Endothelial cell (in vitro differentiated cells): ENCODE data around the gene DUOX1. TPM values are rescaled to one million over a fixed set of nuclear protein-coding genes. Genes with fewer than 3 reads are reported as not detected.

Experiments
- DNase-seq: peaks from one replicate; pipeline ENCODE4 v3.0.0; 2021; ENCODE audit warnings: low spot score
- H3K27ac Mint-ChIP-seq: one replicate; pipeline ENCODE4 v1.8.0; 2021; ENCODE audit warnings: mixed read lengths, inconsistent platforms; ENCODE audit not compliant: unreplicated experiment
- H3K27me3 Mint-ChIP-seq: one replicate; pipeline ENCODE4 v1.8.0; 2021; ENCODE audit warnings: mild to moderate bottlenecking, moderate library complexity, mixed read lengths, inconsistent platforms; ENCODE audit not compliant: unreplicated experiment
- H3K36me3 Mint-ChIP-seq: one replicate; pipeline ENCODE4 v1.8.0; 2021; ENCODE audit warnings: mild to moderate bottlenecking, low read depth, mixed read lengths, inconsistent platforms; ENCODE audit not compliant: unreplicated experiment
- H3K4me1 Mint-ChIP-seq: one replicate; pipeline ENCODE4 v1.8.0; 2021; ENCODE audit warnings: mild to moderate bottlenecking, mixed read lengths, inconsistent platforms; ENCODE audit not compliant: unreplicated experiment
- H3K4me3 Mint-ChIP-seq: one replicate; pipeline ENCODE4 v1.8.0; 2021; ENCODE audit warnings: mild to moderate bottlenecking, mixed read lengths, inconsistent platforms; ENCODE audit not compliant: unreplicated experiment
- H3K9me3 Mint-ChIP-seq: one replicate; pipeline ENCODE4 v1.8.0; 2021; ENCODE audit warnings: mixed read lengths, inconsistent platforms; ENCODE audit not compliant: unreplicated experiment
- CTCF ChIP-seq: fragments of 200-600 bp; sonication (generic); IDR thresholded peaks from one replicate; pipeline ENCODE4 v1.5.0; 2021; ENCODE audit warnings: antibody characterized with exemption; ENCODE audit not compliant: unreplicated experiment
- total RNA-seq: library from RNA; stranded (reverse); fragmentation: NEBNext Ultra II Directional; extraction: Animal tissue kit (Norgen Biotek cat#: 25700); gene quantifications from one replicate; pipeline ENCODE4 v1.2.1, GENCODE V29; 2021; ENCODE audit not compliant: unreplicated experiment

The DUOX1 gene
- total RNA-seq, 1 donor from 2014 or later = not detected

GRCh38 chr15:45180201-45180600, 50.4 kb downstream of the DUOX1 start:
- H3K27ac Mint-ChIP-seq = peak overlapping the region; percentile 38
- H3K9me3 Mint-ChIP-seq = no peaks in the 10 kb centered on the region
- peaks cover 30% of the 10 kb centered on the region for H3K4me1 Mint-ChIP-seq
- no peak for TF ChIP-seq CTCF
- H3K27me3 Mint-ChIP-seq = peaks cover 12% of the 10 kb centered on the region
- H3K4me3 Mint-ChIP-seq = peak overlapping the region; percentile 70
- DNase-seq = no peak
- peaks cover 40% of the 10 kb centered on the region for H3K36me3 Mint-ChIP-seq

DNA sequence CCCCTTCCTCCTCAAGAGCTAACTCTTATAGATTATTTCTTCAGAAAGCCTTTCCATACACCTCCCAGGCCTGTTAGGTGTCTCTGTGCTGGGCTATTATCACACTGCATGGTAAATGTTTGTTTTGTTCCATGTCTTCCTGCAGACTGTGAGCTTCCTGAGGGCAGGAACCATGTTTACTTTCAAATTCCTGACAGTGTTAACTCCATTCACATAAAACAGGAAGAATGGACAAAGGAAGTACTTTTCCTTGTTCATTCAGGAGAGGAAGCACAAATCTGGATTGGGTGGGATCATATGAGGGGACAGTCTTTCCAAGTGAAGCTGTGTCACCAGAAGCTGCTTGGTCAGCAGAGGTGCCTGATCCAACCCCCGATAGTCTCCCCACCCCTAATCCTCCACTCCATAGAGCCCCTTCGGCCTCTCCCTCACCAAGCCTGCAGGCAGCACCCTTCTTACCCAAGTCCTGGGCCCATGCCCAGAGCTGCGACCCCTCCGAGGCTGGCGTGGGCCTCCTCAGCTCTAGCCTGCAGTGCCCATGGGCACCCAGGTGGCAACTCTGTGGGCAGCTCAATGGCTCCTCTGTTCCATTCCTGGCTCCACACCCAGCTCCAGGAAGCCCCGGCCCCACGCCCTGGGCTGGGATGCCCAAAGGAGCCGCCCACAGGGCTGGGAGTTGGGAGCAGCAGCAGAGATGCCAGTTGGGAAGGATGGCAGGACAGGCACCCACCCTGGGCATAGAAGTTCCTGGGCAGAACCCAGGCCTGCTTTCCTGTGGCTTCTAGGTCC, 51.0 kb downstream of the DUOX1 start:
- H3K4me1 Mint-ChIP-seq = peaks cover 34% of the 10 kb centered on the region

DNA sequence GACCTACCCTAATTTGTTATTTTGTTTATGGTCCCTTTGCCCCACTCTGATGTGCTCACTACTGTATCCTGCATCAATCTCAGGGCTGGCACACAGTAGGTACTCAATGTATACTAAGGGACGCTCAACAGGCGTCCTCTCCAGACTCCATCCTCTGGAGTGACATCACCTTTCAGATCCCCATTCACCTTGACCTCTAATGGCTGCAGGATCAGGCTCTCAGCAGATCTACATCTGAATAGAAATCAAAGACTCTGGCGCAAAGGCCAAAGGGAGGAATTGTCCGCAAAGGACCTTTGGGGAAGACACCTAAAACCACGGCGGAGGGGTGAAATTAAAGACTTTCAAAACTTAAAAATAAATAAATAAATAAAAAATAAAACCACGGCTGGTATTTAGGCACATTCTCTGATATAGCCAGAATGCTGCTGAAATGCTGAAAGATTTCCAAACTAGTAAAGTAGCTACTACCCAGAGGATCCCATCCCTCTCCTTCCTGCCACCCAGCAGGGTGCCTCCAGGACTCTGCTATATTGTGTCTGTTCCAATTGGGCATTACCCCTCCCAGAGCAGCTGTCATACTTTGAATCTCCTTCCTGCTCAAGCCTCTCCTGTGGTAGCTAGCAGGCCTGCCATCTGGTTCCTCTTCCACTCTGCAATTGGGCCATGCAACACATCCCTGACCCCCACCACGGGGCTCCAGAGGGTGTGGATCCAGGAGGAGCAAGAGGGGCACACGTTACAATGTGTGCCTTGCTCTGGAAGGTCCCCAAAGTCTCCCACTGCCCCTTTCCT, 51.9 kb downstream of the DUOX1 start:
- no peak for DNase-seq
- no peak for TF ChIP-seq CTCF
- peaks cover 9% of the 10 kb centered on the region for H3K27me3 Mint-ChIP-seq
- H3K9me3 Mint-ChIP-seq = no peaks in the 10 kb centered on the region
- H3K4me3 Mint-ChIP-seq = peak overlapping the region; percentile 47
- peaks cover 39% of the 10 kb centered on the region for H3K4me1 Mint-ChIP-seq
- H3K36me3 Mint-ChIP-seq = peaks cover 36% of the 10 kb centered on the region
- peak overlapping the region; percentile 67 for H3K27ac Mint-ChIP-seq

More for the DNA sequence above, 51.0 kb downstream of the DUOX1 start:
- DNase-seq = no peak
- Mint-ChIP-seq H3K36me3 (peaks cover 44% of the 10 kb centered on the region), H3K27me3 (peaks cover 12% of the 10 kb centered on the region), H3K27ac (peak overlapping the region; percentile 38), H3K9me3 (no peaks in the 10 kb centered on the region), H3K4me3 (peak overlapping the region; percentile 70)
- no peak for TF ChIP-seq CTCF

GRCh38 chr15:45182996-45183395, 53.2 kb downstream of the DUOX1 start:
- Mint-ChIP-seq H3K27ac (no peak overlapping the region), H3K4me1 (peaks cover 43% of the 10 kb centered on the region), H3K36me3 (peaks cover 26% of the 10 kb centered on the region), H3K27me3 (peaks cover 13% of the 10 kb centered on the region), H3K9me3 (no peaks in the 10 kb centered on the region), H3K4me3 (no peak overlapping the region)
- TF ChIP-seq CTCF = no peak
- no peak for DNase-seq

DNA sequence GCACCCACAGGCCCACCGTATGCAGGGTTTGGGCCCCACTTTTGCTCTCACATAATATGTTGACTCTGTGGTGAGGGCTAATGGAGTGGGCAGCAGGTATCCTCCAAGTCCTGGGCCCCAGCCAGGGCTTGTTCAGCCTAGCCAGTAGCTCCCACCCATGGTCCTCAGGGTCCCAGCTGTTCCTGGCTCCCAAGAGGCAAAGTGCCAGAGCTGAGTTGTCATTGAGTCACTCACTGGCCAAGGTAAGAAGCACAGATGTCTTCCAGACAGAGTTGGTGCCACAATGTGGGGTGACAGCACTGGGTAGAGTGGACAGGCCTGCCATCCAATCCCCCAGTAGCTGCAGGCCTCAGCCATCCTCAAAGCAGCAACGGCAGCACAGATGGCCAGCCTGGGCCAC, 53.7 kb downstream of the DUOX1 start:
- Mint-ChIP-seq H3K27me3 (peaks cover 17% of the 10 kb centered on the region), H3K4me1 (peaks cover 46% of the 10 kb centered on the region), H3K4me3 (no peak overlapping the region), H3K36me3 (peaks cover 26% of the 10 kb centered on the region), H3K9me3 (no peaks in the 10 kb centered on the region), H3K27ac (no peak overlapping the region)
- TF ChIP-seq CTCF = no peak
- no peak for DNase-seq
